ENCODE measurements around the gene MYO5C.

- TF ChIP-seq CTCF (IDR thresholded peaks at IDR 0.05; ENCODE audit: insufficient read depth, low read depth, low read length) (no peak), EZH2 (IDR thresholded peaks at IDR 0.05; ENCODE audit: insufficient read depth, low read length) (no peak)
These were observed 63.3 kb downstream of the MYO5C start for GRCh38 chr15:52232327-52232726.

Data from astrocyte (in vitro differentiated cells and primary cell).